ENCODE measurements around the gene NUMBL.

NUMBL gene

GRCh38 chr19:40674291-40674690 is 16.2 kb downstream of the NUMBL start:
- H2AFZ ChIP-seq (ENCODE audit: low read depth, low read length, severe bottlenecking), result no peak overlapping the region
- no peaks in the 10 kb centered on the region for H3F3A ChIP-seq (ENCODE audit: insufficient read depth)
- no peaks in the 10 kb centered on the region for H3K79me2 ChIP-seq (ENCODE audit: insufficient read depth, low read length)
- H3K36me3 ChIP-seq (ENCODE audit: low read length), result no peaks in the 10 kb centered on the region; the same call in 1 of the 2 replicates
- H3K27ac ChIP-seq (ENCODE audit: low read depth, low read length), result no peak overlapping the region
- H3K9ac ChIP-seq (ENCODE audit: low read length), result no peak overlapping the region
- TF ChIP-seq EZH2phosphoT487 (conservative IDR thresholded peaks at IDR 0.05; ENCODE audit: low read length), result no peak
- TF ChIP-seq CTCF (IDR thresholded peaks at IDR 0.05; ENCODE audit: insufficient read depth, low read length, poor library complexity, severe bottlenecking), result no peak
- H3K9me3 ChIP-seq (ENCODE audit: insufficient read depth, low read length), result peaks cover 7% of the 10 kb centered on the region; the same call in 1 of the 2 replicates
- no peaks in the 10 kb centered on the region for H4K20me1 ChIP-seq (ENCODE audit: low read depth, low read length)
- H3K9me2 ChIP-seq (replicated peaks; ENCODE audit: insufficient read depth, low read length), result no peaks in the 10 kb centered on the region
- H3K27me3 ChIP-seq (ENCODE audit: low read length), result no peaks in the 10 kb centered on the region
- no peak overlapping the region for H3K4me2 ChIP-seq (ENCODE audit: low read depth, low read length, poor library complexity, severe bottlenecking)
- no peak overlapping the region for H3K4me3 ChIP-seq (ENCODE audit: insufficient read depth, low read length, poor library complexity, severe bottlenecking)

DNA sequence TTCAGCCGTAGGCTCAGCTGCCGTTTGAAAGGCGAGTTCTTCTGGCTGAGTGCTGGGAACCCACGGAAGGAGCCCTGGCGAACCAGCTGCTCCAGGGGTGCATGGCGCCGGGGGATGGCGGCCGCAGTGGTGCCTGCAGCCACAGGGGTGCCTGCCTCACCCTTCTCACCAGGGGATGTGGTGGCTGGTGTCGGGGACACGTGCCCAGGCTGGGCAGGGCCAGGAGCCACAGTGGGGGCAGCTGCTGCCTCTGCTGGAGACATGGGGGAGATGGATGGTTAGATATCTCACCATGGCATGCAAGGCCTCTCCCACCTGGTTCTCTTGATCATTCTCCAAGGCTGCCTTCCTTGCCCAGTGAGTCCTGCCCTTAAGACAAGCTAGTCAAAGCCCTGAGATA is 17.1 kb downstream of the NUMBL start:
- Histone ChIP-seq H3K27me3 (ENCODE audit: low read length) (no peaks in the 10 kb centered on the region), H2AFZ (ENCODE audit: low read depth, low read length, severe bottlenecking) (no peak overlapping the region), H3K9ac (ENCODE audit: low read length) (no peak overlapping the region), H3K4me3 (ENCODE audit: insufficient read depth, low read length, poor library complexity, severe bottlenecking) (no peak overlapping the region), H3K79me2 (ENCODE audit: insufficient read depth, low read length) (no peaks in the 10 kb centered on the region), H4K20me1 (ENCODE audit: low read depth, low read length) (no peaks in the 10 kb centered on the region), H3F3A (ENCODE audit: insufficient read depth) (no peaks in the 10 kb centered on the region), H3K27ac (ENCODE audit: low read depth, low read length) (no peak overlapping the region), H3K36me3 (ENCODE audit: low read length) (no peaks in the 10 kb centered on the region; the same call in 1 of the 2 replicates), H3K9me3 (ENCODE audit: insufficient read depth, low read length) (peaks cover 10% of the 10 kb centered on the region; the same call in 1 of the 2 replicates), H3K9me2 (replicated peaks; ENCODE audit: insufficient read depth, low read length) (no peaks in the 10 kb centered on the region), H3K4me2 (ENCODE audit: low read depth, low read length, poor library complexity, severe bottlenecking) (no peak overlapping the region)
- TF ChIP-seq CTCF (IDR thresholded peaks at IDR 0.05; ENCODE audit: insufficient read depth, low read length, poor library complexity, severe bottlenecking) (no peak), EZH2phosphoT487 (conservative IDR thresholded peaks at IDR 0.05; ENCODE audit: low read length) (no peak)

DNA sequence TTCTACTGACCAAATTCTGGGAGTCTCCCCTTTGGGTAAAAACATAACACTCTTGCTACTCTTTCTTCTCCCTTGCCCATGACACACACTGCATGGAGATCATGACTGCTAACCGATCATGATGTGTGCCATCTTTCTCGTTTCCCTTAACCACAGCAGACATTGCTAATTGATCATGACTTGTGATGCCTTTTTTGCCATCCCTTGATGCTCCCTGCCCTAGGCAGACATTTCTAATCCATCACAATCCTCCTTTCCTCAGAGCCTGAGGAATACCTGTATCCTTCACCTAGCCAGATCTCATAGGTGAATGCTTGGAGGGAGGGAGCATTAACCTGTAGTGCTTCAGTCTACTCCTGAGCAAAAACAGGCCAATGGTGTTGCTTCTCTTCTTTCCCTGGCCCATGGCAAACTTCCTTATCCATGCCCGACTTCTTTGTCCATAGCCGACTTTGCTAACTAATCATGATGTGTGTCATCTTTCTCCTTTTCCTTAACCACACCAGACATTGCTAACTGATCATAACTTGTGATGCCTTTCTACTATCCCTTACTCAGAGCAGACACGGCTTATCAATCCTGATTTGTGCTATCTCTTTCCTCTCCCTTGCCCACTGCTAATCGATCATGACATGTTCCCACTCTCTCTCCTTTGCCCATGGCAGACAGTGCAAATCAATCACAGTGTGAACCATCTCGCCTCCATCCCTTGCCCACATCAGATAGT is 17.7 kb downstream of the NUMBL start:
- H3K27me3 ChIP-seq (ENCODE audit: low read length), result no peaks in the 10 kb centered on the region
- no peak overlapping the region for H3K9ac ChIP-seq (ENCODE audit: low read length)
- H3K4me2 ChIP-seq (ENCODE audit: low read depth, low read length, poor library complexity, severe bottlenecking), result no peak overlapping the region
- no peak overlapping the region for H2AFZ ChIP-seq (ENCODE audit: low read depth, low read length, severe bottlenecking)
- H3K36me3 ChIP-seq (ENCODE audit: low read length), result no peaks in the 10 kb centered on the region; the same call in 1 of the 2 replicates
- H3F3A ChIP-seq (ENCODE audit: insufficient read depth), result no peaks in the 10 kb centered on the region
- no peaks in the 10 kb centered on the region for H3K9me2 ChIP-seq (replicated peaks; ENCODE audit: insufficient read depth, low read length)
- no peaks in the 10 kb centered on the region for H4K20me1 ChIP-seq (ENCODE audit: low read depth, low read length)
- peaks cover 10% of the 10 kb centered on the region; the same call in 1 of the 2 replicates for H3K9me3 ChIP-seq (ENCODE audit: insufficient read depth, low read length)
- no peak overlapping the region for H3K27ac ChIP-seq (ENCODE audit: low read depth, low read length)
- TF ChIP-seq EZH2phosphoT487 (conservative IDR thresholded peaks at IDR 0.05; ENCODE audit: low read length) (no peak), CTCF (IDR thresholded peaks at IDR 0.05; ENCODE audit: insufficient read depth, low read length, poor library complexity, severe bottlenecking) (no peak)
- no peaks in the 10 kb centered on the region for H3K79me2 ChIP-seq (ENCODE audit: insufficient read depth, low read length)
- no peak overlapping the region for H3K4me3 ChIP-seq (ENCODE audit: insufficient read depth, low read length, poor library complexity, severe bottlenecking)

All from SU-DHL-6 (cell line).